ENCODE results near the gene STX2.
"Not testable (repeated sequence)": the region's sequence is repeated elsewhere in the genome, so short reads cannot be mapped to it uniquely, and the experiment has no call there.

STX2 gene

GRCh38 chr12:130870442-130871285 is 31.6 kb upstream of the STX2 start:
- peak; percentile 13 to 35 for DNase-seq (ENCODE audit: low read depth in 2 of 2)

GRCh38 chr12:130868412-130868811 is 29.4 kb upstream of the STX2 start:
- DNase-seq (ENCODE audit: low read depth in 2 of 2): no peak

DNA sequence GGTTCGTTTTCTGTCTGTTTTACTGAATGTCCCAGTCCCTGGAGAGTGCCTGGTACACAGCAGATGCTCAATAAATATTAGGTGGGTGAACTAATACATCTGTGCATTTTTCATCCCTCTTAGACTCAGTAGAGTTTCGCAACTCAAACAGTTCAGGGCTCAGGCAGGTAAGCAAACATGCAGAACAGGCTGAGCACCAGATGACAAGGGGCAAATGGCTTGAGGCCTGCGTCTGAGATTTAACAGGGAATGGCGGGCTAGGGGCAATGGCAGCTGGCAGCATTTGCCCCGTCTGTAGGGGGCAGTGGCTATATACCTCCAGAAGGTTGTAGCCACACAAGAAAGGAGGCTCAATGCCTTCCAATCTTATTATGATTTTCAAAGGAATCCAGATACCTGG is 24.2 kb upstream of the STX2 start:
- no peak for DNase-seq (ENCODE audit: low read depth in 2 of 2)

DNA sequence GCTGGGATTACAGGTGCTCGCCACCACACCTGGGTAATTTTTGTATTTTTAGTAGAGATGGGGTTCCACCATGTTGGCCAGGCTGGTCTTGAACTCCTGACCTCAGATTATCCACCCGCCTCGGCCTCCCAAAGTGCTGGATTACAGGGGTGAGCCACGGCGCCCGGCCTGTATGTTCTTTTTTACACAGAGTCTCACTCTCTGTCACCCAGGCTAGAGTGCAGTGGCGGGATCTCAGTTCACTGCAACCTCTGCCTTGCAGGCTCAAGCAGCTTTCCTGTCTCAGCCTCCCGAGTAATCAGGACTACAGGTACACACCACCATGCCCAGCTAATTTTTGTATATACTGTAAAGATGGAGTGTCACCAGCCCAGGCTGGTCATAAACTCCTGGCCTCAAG is 23.7 kb upstream of the STX2 start:
- DNase-seq (ENCODE audit: low read depth in 2 of 2): not testable (repeated sequence)

DNA sequence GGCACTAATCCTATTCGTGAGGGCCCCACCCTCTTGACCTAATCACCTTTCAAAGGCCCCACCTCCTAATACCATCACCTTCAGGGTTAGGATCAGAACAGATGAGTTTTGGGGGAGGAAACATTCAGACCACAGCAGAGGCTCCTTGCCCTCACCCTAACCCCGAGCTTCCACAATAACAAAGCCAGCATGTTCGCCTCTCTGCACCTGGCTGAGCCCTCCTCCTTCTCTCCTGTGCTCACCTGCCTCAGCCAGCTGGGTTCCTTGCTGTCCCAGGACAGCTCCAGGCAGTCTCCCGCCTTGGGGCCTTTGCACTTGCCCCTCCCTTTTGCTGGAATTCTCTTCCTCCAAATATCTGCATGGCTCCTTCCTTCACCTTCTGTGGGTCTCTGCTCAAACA is 23.1 kb upstream of the STX2 start:
- no peak for DNase-seq (ENCODE audit: low read depth in 2 of 2)

DNA sequence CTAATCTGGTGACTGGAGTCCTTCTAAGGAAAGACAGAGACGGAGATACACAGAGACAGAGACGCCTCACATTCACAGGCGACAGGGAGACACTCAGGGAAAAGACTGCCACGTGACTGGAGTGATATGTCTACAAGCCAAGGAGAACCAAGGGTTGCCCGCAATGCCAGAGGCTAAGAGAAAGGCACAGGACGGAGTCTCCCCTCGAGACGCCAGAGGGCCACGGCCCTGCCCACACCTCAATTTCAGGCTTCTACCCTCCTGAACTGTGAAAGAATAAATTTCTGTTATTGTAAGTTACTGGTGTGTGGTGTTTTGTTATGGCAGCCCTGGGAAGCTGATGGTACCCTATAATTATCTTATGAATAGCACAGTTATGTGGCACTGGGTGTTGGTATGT is 21.3 kb upstream of the STX2 start:
- DNase-seq (ENCODE audit: low read depth in 2 of 2): no peak

DNA sequence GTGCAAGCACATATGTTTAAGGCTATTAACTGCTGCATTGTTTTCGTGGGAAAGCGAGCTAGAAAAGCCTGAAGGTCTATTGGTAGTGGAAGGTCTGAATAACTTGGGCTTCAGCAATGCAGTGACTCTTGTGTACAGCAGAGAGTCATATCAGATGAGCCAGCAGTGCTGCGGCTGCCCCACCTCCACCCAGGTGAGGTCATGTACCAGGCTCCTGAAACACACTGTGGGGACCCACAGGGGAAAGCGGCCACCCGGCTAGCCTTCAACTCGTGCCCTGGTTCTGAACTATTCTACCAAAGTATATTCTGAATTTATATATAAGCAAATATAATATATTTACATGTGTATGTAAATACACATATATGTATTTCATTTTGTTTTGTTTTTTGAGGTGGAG is 20.1 kb upstream of the STX2 start:
- no peak for DNase-seq (ENCODE audit: low read depth in 2 of 2)

DNA sequence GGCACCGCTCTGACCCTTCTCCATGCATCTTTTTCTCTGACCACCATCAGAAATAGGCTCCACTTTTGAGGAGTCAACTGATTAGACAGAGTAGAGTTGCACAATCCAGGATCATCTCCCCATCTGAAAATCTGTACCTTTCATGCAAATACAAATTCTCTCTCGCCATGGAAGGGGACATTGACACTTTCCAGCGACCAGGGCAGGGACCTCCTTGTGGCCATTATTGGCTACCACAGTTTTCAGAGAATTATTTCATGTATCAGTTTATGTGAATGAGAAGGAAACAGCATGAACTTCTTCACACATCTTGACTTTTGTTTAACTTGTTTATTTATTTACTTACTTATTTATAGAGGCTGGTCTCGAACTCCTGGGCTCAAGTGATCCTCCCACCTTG is 19.0 kb upstream of the STX2 start:
- no peak for DNase-seq (ENCODE audit: low read depth in 2 of 2)

- no peak for DNase-seq (ENCODE audit: low read depth in 2 of 2)
Observed at GRCh38 chr12:130856088-130856487, 17.0 kb upstream of the STX2 start.

DNA sequence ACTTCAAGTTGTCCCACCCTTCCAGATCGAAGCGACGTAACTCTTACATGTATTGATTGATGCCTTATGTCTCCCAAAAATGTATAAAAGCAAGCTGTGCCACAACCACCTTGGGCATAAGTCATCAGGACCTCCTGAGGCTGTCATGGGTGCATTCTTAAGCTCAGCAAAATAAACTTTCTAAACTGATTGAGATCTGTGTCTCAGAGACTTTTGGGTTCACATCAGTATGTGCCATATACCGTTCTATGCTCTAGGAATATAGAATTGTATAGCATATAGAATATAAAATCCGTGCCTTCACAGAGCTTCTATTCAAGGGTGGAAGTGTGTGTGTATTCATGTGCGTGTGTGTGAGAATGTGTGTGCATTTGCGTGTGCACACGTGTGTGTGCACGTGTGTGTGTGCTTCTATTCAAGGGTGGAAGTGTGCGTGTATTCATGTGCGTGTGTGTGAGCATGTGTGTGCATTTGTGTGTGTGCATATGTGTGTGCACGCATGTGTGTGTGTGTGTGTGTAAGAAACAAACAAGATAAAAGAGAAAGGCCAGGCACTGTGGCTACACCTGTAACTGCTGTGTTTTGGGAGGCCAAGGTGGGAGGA is 11.5 kb upstream of the STX2 start:
- DNase-seq (ENCODE audit: low read depth in 2 of 2): no peak

DNA sequence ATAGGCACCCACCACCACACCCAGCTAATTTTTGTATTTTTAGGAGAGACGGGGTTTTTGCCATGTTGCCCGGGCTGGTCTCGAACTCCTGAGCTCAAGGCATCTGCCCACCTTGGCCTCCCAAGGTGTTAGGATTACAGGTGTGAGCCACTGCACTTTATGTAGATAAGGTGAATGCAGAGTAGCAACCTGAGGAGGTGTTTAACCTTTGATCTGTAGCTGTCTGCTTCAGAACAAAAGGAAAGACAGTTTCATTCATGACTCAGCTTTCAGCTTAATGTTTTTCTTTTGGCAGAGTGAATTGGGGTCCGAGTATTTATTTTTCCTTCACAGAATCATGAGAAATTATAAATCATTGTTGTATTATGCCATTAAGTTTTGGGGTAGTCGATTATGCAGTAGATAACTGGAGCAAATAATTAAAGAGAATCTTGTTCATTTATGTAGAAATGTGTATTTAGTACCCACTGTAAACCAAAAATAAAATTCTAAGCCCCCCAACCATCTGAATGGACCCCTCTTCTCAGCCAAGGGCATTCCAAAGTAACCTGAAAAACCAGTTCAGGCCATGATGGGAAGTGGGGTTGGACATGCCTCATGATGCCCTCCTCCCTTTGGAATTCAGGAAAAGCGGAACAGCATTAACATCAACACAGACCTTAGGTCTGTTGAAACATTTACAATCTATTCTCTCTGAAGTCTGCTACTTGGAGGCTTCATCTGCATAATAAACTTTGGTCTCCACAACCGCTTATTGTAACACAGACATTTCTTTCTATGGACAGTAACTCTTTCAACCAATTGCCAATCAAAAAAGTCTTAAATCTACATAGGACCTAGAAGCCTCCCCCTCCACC is 10.7 kb upstream of the STX2 start:
- DNase-seq (ENCODE audit: low read depth in 2 of 2): no peak

- not testable (repeated sequence) for DNase-seq (ENCODE audit: low read depth in 2 of 2)
Observed at GRCh38 chr12:130848785-130849305, 9.8 kb upstream of the STX2 start.

DNA sequence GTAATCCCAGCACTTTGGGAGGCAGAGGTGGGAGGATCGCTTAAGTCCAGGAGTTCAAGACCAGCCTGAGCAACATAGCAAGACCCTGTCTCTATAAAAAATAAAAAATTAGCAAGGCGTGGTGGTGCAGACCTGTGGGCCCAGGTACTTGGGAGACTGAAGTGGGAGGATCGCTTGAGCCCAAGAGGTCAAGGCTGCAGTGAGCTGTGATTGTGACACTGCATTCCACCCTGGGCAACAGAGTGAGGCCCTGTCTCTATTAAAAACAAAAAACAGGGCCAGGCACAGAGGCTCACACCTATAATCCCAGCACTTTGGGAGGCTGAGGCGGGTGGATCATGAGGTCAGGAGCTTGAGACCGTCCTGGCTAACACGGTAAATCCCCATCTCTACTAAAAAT is 9.1 kb upstream of the STX2 start:
- DNase-seq (ENCODE audit: low read depth in 2 of 2): not testable (repeated sequence)

DNA sequence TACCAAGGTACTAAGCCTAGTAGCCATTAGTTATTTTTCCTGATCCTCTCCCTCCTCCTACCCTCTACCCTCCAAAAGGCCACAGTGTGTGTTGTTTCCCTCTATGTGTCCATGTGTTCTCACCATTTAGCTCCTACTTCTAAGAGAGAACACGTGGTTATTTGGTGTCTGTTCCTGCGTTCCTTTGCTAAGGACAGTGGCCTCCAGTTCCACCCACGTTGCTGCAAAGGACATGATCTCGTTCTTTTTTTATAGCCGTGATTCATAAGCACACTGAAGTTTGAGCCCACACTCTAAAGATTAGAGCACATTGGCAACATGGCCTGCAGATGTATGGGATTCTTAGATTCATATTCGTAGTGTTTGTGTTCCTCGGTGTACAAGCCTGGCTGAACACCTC is 8.1 kb upstream of the STX2 start:
- no peak for DNase-seq (ENCODE audit: low read depth in 2 of 2)

- no peak for DNase-seq (ENCODE audit: low read depth in 2 of 2)
Observed at GRCh38 chr12:130846369-130846768, 7.3 kb upstream of the STX2 start.

DNA sequence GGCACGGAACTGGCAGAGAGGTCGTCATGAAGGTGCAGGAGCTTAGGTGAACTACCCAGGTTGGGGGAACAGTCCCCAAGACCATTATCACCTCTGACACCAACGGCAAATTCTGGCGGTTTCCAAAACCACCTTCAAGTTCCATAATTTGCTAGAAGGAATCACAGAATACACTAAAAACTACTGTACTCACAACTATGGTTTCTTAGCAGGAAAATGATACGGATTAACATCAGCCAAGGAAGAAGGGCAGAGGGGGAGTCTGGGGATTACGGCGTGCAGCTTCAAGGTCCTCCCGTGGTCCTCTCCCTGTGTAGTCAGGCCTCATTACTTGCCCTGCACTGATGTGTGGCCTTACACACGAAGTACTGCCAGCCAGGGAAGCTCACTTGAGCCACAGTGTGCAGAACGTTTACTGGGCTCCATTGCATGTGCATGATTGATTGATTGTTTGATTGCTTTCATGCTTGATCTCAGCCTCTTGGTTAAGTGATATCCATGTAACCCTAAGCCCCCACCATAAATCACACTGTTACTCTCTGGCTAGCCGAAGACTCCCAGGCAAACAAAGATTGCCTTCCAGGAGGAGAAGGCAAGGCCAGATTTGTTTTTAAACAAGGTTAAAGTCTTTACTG is 837 bp upstream of the STX2 start:
- DNase-seq (ENCODE audit: low read depth in 2 of 2): no peak

DNA sequence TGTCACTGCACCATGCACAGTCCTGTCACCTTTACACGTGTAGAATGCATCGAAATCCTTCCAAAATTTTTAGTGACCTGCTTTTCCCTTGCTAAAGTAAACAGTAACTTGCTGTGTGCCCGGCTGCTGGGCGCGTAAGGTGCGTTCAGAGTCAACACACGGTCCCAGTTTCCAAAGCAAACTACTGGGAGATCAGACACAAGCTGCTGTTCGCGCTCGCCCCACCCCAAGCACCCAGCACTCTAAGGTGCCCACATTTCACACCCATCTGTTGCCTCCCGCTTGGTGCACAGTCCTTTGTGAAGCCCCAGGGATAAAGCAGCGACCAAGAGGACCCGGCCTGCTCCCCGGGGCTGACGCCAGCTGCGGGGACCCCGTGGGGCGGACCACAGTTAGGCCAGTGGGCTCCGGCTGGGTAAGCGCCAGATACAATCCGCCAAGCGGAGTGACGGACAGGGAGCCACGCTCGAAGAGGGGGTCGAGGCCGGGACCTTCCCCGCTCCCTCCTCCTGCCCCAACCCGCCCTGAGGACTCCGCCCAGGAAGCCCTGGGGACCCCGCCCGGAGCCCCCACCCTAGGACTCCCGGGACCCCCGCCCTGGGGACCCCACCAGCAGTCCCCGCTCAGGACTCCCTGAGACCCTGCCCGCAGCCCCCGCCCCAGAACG is 633 bp downstream of the STX2 start:
- no peak for DNase-seq (ENCODE audit: low read depth in 2 of 2)

GRCh38 chr12:130835436-130835835 is 3.6 kb downstream of the STX2 start:
- no peak for DNase-seq (ENCODE audit: low read depth in 2 of 2)

DNA sequence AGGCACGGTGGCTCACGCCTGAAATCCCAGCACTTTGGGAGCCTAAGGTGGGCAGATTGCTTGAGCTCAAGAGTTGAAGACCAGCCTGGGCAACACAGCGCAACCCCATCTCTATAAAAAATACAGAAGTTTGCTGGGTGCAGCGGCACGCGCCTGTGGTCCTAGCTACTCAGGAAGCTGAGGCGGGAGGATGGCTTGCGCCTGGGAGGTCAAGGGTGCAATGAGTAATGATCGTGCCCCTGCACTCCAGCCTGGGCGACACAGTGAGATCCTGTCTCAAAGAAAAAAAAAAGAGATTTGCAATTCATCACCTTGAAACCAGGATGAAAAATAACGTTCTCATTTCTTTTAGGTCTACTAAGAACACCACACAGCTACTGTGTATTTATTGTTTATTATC is 4.0 kb downstream of the STX2 start:
- DNase-seq (ENCODE audit: low read depth in 2 of 2): no peak

GRCh38 chr12:130832561-130833209 is 6.4 kb downstream of the STX2 start:
- DNase-seq (ENCODE audit: low read depth in 2 of 2): no peak

DNA sequence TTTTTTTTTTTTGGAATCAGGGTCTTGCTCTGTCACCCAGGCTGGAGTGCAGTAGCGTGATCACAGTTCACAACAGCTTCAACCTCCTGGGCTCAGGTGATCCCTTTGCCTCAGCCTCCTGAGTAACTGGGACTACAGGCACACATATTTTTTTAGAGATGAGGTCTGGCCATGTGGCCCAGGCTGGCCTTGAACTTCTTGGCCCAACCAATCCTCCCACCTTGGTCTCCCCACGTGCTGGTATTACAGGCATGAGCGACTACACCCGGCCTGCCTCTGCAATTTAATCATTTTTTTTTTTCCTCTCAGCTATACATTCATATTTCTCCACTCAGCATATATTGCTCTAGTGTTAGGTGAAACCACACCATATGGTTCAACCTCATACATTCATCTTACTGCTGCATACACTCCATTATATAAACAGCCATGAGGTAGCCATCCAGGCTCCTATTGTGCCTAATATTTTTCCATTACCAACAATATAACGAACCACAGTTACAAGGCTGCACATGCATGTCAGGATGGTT is 7.1 kb downstream of the STX2 start:
- no peak for DNase-seq (ENCODE audit: low read depth in 2 of 2)

Data from stimulated activated CD8-positive, alpha-beta memory T cell treated with anti-CD3 and anti-CD28 coated beads, Interleukin-7, amount 100 ng/mL, for 1 hour (primary cell).